Cerebellar nuclear complex (tissue), 1 donor: ENCODE results near the gene POFUT2.

Experiments
- DNase-seq, 2 experiments: peaks; one replicate each; lab custom pipeline; 2025; lab: John Stamatoyannopoulos, UW

POFUT2 gene

DNA sequence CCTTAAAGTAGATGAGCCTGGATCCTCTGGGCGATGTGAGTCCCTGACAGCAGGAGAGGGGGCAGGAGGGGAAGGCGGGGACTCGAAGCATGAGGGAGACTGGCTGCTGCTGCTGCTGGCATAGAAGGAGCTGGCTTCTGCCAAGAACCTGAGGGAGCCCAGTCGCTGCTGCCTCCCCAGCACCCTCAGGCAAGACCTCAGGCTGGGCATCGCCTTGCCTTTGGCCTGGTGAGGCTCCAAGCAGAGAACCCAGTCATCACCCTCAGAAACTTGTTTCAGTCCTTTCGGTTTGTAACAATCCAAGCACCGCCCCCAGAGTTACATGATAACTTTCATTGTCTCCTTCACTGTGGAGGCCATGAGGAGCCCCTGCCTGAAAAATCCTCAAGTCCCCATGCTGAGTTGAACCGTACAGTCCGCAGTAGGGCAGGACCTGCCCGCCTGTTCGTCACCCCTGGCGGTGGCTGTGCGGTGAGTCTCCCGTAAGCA lies 38.8 kb downstream of the POFUT2 start:
- DNase-seq, result no peak

DNA sequence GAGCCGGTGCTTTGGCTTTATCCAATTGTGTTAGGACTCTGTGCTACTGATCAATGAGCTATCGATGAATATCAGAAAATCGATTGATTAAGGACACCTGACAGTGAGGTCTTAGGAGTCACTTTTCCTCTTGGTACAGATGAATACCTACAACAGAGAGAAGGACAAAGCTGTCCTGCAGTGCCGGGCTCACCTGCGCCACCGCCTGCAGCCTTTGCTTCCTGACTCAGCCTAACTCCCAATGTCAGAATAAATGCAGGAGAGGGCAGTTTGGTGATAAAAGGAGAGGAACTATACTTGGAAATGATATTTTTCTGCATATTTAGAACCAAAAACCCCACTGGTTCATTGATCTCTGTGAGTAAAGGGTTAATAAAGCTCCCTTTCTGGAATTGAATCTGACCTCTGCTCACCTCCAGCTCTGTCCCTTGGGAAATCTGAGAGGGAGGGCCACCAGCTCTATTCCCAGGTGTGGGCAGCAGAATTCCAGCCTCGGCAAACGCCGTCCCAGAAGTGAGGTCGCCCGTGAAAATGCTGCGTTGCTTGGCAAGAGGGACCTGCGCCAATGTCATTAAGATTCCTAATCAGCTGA lies 39.3 kb downstream of the POFUT2 start:
- no peak for DNase-seq

DNA sequence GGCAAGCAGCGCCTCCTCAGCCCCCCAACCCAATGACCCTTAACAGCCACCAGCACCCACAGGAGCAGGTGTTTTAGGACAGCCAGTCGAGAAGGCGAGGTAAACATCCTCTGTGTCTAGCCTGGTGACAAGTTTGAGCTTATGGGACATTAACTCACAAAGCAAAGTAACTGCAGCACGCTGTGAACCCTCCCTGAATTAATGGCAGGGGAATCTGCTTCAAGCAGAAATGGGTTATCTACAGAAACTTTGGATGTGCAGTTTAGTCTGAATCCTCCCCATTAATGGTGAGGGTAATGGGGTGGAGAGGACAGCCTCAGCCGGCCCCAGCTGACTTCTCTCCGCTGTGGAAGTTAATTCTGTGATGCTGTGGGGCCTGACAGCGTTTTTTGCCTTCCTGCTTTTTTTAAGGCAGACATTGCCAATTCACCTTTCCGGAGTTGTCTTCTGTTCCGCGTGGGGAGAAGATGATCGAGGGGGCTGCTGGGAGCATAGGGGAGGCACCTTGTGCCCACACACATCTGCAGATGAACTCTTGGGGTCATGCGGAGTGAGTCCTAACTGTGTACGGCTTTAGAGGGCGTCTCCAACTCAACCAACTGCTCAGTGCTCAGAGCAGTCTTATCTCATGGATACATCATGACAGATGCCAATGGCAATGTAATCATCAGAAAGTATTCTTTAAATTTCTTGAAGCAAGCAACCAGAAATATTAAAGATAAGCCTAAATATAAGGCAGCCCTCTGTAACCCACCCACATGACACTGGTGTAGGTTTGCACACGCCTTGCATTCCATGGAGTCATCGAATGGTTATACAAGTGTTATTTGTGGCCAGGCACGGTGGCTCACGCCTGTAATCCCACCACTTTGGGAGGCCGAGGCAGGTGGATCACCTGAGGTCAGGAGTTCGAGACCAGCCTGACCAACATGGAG lies 41.0 kb downstream of the POFUT2 start:
- no peak for DNase-seq

DNA sequence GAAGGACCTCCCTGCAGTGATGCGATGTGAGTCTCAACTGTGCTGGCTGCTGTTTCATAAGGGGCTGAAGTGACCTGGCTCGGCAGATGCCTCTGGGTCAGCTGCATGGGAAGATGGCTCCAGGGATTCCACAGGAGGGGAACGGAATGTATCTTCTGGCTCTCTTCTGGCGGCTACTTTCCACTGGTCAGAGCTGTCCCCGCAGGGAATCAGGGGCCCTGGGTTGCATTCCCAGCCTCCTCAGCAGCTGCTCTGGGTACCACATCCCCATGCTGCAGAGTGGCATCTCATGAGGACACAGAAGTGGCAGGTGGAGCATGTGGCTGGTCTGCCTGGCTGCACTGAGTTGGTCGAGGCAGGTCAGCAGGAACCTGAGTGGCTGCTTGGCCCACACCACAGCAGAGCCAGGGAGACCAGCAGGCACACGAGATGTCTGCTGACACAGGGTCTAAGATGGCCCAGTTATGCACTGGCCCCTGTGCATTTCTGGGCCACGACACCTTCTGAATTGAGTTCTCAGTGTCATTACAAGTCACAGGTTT lies 42.8 kb downstream of the POFUT2 start:
- DNase-seq, result no peak

DNA sequence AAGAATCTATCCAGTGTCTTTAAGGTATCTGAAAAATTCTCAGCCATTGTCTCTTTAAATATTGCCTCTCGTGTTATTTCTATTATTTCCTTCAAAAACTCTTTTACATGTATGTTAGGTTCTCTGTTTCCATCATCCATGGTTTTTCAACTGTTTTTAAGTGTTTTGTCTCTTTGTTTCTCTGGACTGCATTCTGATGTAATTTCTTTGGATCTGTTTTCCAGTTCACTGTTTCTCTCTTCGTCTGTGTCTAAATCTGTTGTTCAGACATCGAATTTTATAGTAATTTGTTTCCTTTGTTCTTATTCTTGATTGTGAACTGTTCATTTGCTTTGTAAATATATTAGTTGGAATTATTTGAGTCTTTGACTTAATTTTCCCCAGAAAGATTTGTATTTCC lies 44.1 kb downstream of the POFUT2 start:
- no peak for DNase-seq

DNA sequence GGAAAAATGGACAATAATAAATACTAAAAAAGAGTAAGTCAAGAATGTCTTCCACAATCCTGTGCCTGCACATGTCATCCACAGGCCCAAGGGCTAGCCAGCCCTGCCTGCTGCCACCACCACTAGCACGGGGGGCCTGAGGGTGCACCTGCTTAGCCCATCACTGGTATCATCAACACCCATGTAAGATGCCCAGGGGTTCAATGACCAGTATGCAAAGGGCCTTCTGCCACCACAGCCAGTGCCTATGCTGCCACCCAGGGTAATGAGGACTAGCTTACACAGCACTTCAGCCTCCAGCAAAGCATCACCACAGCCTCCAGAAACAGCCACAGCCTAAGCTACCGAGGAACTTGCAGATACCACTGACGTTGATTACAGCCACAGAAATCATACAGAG lies 46.3 kb downstream of the POFUT2 start:
- DNase-seq, result no peak

DNA sequence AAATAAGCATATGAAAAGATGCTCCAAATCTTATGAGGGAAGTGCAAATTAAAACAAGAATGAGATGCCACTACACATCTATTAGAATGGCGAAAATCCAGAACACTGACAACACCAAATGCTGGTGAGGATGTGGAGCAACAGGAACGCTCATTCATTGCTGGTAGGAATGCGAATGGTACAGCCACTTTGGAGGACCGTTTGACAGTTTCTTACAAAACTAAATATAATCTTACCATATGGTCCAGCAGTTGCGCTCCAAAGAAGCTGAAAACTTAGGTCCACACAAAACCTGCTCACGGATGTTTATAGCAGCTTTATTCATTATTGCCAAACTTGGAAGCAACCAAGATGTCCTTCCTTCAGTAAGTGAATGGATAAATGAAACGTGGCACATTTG lies 50.3 kb downstream of the POFUT2 start:
- DNase-seq, result no peak

DNA sequence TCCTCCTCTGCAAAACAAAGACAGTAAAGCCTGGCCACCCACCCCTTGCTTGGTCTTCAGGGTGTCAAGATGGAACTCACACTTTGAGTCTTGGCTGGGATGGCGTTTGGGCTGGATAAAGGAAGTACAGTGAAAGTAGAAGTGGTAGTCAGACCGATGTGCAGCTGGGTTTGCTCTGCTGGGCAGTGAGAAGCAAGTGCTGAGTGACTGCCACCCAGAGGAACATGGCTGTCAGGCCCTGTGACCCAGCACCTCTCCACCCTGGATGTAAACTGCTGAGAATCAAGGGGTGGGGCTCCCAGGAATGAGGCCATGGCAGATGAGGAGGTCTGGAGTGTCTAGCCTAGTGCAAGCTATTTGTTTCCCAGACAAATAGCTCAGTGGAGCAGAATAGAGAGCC lies 51.2 kb downstream of the POFUT2 start:
- DNase-seq, result no peak

DNA sequence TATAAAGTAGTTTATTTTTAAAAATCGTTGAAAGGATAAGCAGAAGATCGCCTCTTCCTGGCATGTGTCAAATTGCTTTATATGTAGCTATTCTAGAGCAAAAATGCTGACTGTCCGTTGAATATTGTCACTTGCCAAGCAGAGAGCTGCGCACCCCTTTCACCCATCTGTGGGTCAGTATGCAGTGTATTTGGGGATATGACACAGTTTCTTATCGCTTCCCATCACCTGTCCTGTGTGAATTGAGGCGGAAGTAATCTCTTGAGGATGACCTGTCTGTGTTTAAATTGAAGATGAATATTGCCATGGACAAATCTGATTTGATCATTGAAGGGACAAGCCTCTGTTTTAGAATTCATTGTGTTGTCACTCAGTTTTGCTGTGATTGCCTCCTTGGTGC lies 52.2 kb downstream of the POFUT2 start:
- no peak for DNase-seq

DNA sequence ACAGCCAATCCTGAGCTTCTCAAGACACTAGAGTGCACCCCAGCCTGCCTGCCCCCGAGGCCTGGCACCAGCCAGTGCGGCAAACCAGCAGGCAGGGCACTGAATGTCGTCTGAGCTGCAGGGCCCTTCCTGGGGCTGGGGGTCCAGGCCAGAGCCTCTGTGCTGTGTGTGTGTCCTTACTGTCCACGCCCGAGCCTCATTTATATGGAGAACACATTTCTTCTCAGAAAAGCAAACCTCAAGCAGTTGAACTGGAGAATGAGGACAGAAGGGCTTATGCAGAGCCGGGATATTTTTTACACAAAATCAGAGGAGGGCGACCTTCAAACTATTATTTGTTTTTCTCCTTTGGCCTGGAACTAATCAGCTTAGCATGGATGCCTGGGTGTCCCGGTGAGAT lies 52.7 kb downstream of the POFUT2 start:
- DNase-seq, result no peak

DNA sequence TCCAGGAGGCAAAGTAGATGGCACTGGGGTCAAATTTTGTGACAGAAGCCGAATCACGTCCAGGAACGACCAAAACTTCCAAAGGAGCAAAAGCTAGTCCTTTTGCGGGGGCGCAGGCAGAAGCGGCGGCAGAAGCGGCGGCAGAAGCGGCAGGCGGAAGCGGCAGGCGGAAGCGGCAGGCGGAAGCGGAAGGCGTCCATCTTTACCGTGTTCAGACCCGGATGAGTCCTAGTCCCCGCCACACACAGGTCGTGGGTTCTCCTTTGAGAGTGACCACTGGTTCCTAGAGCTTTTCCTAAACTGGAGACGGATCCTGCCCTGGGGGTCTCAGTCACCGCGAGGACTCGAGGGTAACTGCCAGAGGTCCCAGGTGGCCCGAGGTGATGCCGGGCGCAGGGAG lies 53.6 kb downstream of the POFUT2 start:
- no peak for DNase-seq

DNA sequence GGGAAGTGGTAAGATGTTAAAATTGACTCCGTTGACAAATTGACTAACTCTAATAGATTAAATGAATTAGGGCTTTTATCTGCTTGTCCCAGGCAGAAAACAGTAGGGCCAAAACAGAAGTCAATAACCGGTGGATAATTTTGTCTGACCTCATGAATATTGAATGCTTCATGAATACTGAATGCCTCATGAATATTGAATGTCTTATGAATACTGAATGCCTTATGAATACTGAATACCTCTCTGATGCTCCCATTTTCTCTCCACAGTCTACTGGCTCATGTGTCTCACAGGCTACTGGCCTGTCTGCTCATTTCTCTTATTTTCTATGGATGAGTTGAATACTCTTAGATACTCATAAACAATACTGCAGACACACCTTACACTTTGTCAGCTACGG lies 56.0 kb downstream of the POFUT2 start:
- DNase-seq, result no peak

DNA sequence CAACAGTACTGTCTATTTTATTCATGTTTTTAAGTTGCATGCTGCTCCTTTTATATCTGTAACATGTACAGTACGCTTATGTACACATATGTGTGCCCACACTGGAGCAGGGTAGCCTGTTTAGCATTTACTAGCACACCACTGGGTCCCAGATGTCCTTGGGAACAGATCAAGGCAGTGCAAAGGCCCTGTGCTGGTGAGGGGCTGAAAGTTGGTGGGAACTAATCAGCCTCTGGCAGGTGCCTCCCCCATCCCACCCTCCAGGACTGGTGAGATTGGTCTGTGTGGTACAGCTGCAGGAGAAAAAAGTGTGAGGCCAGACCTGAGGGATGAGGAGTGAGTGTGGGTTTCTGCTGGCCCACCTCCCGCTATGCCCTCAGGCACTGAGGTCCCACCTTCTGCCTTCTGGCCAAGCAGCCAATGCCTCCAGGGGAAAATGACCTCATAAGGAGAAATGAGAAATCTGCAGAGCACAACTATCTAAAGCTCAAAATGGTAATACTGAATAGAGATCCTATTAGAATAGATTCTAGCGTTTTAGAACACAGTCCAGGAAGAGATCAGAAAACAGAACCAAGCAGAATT lies 58.9 kb downstream of the POFUT2 start:
- DNase-seq, result no peak

DNA sequence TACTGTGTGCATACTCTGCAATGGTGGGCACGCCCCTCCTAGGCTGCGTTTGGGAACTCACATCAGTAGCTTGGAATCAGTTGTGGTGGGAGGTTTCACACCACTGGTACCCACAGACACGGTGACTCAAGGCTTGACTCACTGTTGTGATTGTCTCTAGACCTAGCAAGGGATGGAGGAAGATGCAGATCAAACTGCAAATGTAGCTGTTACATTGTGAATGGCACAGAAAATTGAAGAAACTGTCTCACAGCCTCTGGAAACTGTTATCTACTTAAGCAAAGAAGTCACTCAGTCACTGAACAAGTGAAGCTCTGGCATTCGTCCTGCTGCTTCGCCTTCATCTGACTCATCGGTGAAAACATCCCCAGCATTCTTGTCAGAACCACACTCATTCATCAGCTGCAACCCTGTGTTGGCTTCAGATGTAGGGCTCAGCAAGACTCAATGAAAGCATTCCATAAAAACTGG lies 59.5 kb downstream of the POFUT2 start:
- no peak for DNase-seq

DNA sequence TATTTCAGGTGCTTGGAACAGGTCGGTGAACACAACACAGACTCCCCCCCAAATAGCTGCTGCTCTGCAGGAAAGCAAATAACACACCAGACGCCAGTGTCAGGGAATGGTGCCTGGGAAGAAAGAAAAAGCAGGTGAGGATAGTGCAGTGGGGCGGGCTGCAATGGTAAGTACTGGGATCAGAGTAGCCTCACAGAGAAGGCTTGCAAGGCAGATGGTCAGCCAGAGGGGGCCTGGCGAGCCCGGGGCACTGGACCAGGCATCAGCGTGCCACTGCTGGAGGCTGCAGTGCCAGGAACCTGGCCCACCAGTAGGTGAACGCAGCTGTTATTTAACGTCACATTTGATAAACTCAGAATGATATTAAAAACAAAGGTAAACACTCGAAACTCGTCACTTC lies 60.0 kb downstream of the POFUT2 start:
- DNase-seq, result peak; percentile 30 to 48

DNA sequence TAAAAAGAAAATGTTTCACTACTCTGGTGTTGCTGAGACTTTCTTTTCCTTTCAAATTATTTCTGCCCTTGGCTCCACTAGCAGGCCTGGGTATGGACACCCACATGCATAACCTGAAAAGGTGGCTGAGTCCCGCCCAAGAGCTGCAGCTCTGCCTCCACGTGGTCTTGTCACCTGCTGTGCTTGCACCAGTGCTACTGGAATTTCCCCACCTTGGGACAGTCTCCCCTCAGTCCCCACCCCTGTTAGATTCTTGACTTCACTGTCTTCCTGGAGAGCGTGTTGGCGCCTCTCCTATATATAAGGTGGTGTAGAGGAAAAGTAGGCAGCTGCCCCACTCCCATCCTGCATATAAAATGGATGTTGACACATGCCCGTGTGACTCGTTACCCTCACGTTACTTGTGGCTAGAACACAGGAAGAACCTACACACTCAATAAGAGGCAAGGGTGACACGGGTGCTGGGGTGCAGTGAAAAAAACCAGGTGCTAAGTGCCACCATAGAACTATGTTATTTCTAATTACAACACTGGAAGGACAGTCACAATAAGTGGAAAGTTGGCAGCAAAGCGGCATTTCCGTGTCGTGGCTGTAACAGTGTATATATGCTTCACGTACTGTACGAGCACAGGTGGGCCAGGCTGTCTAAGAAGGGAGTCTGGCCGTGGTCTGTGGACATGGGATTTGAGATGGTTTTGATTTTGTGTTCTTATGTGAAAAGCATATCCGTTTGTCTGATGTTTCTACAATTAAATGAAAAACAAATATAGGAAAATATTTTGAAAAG lies 61.0 kb downstream of the POFUT2 start:
- DNase-seq, result no peak

DNA sequence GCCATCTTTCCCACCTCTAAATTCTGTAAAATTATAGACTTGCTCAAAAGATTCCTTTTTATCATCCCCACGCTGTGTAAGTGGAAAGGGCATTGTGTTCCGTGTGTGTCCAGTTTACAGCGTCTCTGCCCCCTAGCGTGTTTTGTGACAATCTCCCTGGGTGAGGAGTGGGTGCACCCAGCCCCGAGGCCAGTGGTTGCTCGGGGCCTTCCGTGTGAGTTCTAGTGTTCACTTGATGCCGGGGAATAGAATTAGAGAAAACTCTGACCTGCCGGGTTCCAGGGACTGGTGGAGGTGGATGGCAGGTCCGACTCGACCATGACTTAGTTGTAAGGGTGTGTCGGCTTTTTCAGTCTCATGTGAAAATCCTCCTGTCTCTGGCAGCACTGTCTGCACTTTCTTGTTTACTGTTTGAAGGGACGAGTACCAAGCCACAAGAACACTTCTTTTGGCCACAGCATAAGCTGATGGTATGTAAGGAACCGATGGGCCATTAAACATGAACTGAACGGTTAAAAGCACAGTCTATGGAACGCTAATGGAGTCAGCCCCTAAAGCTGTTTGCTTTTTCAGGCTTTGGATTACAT lies 61.9 kb downstream of the POFUT2 start:
- no peak for DNase-seq

DNA sequence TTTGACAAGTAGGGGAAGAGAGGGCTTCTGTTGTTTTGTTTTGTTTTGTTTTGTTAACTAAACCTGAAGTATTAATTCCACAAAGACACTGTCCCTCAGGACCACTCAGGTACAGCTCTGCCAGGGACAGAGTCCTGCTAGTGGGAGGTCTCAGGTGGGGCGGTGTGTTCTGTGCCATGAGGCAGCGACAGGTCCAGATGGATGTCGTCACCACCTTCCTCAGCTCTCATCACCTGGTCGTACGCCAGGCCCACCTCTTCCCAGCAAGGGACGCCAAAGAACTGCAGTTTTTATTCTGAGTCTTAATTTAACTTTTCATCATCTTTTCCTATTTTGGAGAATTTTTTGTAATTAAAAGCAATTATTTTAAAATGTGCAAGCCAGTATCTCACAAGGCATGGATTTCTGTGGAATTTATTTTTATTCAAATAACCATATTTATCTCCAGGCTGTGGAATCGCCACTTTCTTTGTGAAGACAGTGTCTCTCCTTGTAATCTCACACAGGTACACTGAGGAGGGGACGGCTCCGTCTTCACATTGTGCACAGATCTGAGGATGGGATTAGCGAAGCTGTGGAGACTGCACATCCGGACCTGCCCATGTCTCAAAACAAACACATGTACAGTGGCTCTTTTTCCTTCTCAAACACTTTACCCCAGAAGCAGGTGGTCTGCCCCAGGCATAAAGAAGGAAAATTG lies 62.5 kb downstream of the POFUT2 start:
- peak; percentile 3 to 57 for DNase-seq

DNA sequence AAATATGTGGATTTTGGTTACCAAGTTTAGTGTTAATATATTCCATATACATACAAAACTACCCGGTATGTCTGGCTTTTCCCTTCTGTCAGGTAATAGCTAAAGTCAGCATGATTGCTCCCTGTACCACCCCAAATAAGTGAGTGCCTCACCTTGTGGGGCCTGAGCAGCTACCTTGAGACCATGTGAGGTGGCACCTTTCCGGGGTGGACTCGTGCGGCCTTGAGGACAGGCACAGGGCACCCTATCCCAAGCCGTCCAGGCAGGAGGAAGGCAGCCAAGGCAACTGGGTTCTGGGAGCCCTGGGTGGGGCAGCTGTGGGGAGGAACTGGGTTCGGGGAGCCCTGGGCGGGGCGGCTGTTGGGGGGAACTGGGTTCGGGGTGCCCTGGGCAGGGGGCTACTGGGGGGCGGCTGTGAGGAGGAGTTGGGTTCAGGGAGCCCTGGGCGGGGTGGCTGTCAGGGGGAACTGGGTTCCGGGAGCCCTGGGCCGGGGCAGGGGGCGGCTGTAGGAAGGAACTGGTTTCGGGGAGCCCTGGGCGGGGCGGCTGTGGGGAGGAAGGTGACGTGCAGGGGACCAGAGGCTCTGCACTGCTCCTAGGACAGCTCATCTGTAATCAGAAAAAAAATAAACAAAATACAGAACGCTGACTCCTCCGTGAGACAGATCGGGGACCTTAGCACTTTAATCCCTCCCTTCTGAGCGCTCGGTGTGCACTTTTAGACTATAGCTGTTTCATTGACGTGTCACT lies 63.3 kb downstream of the POFUT2 start:
- no peak for DNase-seq
